Endodermal cell (in vitro differentiated cells): ENCODE data around the gene KIN. TPM values are rescaled to one million over a fixed set of nuclear protein-coding genes. Genes with fewer than 3 reads are reported as not detected.

Source experiments
- DNase-seq: peaks from one replicate; pipeline ENCODE4 v3.0.0-alpha.2; 2017
- H3K27ac ChIP-seq: 2 replicates; pipeline ENCODE4 v1.5.1; 2013; ENCODE audit warnings: mild to moderate bottlenecking, low read depth, low read length, moderate library complexity
- H3K27me3 ChIP-seq: 2 replicates; pipeline ENCODE4 v1.6.1; 2013; ENCODE audit warnings: mild to moderate bottlenecking, low read length, moderate library complexity; ENCODE audit not compliant: insufficient read depth, control insufficient read depth, poor library complexity, severe bottlenecking
- H3K36me3 ChIP-seq: 2 replicates; pipeline ENCODE4 v1.7.0; 2013; ENCODE audit warnings: mild to moderate bottlenecking, low read length, moderate library complexity; ENCODE audit not compliant: control insufficient read depth, insufficient read depth
- H3K4me1 ChIP-seq: one replicate; pipeline ENCODE4 v1.7.0; 2013; ENCODE audit warnings: low read length; ENCODE audit not compliant: control insufficient read depth, insufficient read depth
- H3K4me3 ChIP-seq: 2 replicates; pipeline ENCODE4 v1.5.1; 2013; ENCODE audit warnings: mild to moderate bottlenecking, low read length, moderate library complexity
- H3K9ac ChIP-seq: 2 replicates; pipeline ENCODE4 v1.6.1; 2013; ENCODE audit warnings: mild to moderate bottlenecking, low read length, moderate library complexity; ENCODE audit not compliant: poor library complexity, severe bottlenecking; ENCODE audit errors: extremely low read depth
- H3K9me3 ChIP-seq: 2 replicates; pipeline ENCODE4 v1.6.1; 2013; ENCODE audit warnings: mild to moderate bottlenecking, low read length, moderate library complexity; ENCODE audit not compliant: control insufficient read depth
- H3K27ac Mint-ChIP-seq: 2 replicates; pipeline ENCODE4 v1.8.0; 2020; ENCODE audit warnings: mixed read lengths
- H3K27me3 Mint-ChIP-seq: 2 replicates; pipeline ENCODE4 v1.8.0; 2021; ENCODE audit warnings: mild to moderate bottlenecking, mixed read lengths; ENCODE audit not compliant: insufficient read depth
- H3K36me3 Mint-ChIP-seq: 2 replicates; pipeline ENCODE4 v1.8.0; 2020; ENCODE audit warnings: low read depth, mixed read lengths
- H3K4me1 Mint-ChIP-seq: 2 replicates; pipeline ENCODE4 v1.8.0; 2020; ENCODE audit warnings: mixed read lengths
- H3K4me3 Mint-ChIP-seq: 2 replicates; pipeline ENCODE4 v1.8.0; 2020; ENCODE audit warnings: mild to moderate bottlenecking, moderate library complexity, mixed read lengths
- H3K9me3 Mint-ChIP-seq: 2 replicates; pipeline ENCODE4 v1.8.0; 2020; ENCODE audit warnings: mild to moderate bottlenecking, mixed read lengths
- WGBS, 2 experiments: methylation state at CpG; one replicate each; pipeline versions ENCODE4 v1.1.5 to v1.1.7; 2013; ENCODE audit warnings: missing lambda C conversion rate in 2 of 2, mixed read lengths in 1 of 2; ENCODE audit not compliant: insufficient coverage in 1 of 2, insufficient read length in 1 of 2; 5-methylcytosine and 5-hydroxymethylcytosine counted together
- long read RNA-seq, 4 experiments: library from polyadenylated mRNA in 2 of 4; library from RNA in 1 of 4; library from capped mRNA in 1 of 4; stranded (forward) in 3 of 4; unstranded in 1 of 4; transcript quantifications; one replicate each; pipeline ENCODE4 v2.0.0, GENCODE V29; 2020 to 2021; ENCODE audit warnings: inconsistent platforms in 1 of 4
- polyA plus RNA-seq, 2 experiments: library from polyadenylated mRNA; stranded (reverse); fragments of 50-300 nt; gene quantifications; one replicate each; pipeline ENCODE4 v1.2.3, GENCODE V29; 2013
- total RNA-seq, 2 donors: library from RNA; stranded (reverse); fragmentation: NEBNext Ultra II Directional in 1 of 2; extraction: Animal tissue kit (Norgen Biotek cat#: 25700) in 1 of 2; gene quantifications; 2 replicates in 1 of 2; 3 replicates in 1 of 2; pipeline ENCODE4 v1.2.1, GENCODE V29; 2021
- TF ChIP-seq, protein P1 (sequence below): fragments of 200-600 bp; sonication (generic); conservative IDR thresholded peaks from 2 replicates; pipeline ENCODE4 v1.5.0; 2021; ENCODE audit warnings: antibody characterized with exemption, mild to moderate bottlenecking

The KIN gene, protein sequence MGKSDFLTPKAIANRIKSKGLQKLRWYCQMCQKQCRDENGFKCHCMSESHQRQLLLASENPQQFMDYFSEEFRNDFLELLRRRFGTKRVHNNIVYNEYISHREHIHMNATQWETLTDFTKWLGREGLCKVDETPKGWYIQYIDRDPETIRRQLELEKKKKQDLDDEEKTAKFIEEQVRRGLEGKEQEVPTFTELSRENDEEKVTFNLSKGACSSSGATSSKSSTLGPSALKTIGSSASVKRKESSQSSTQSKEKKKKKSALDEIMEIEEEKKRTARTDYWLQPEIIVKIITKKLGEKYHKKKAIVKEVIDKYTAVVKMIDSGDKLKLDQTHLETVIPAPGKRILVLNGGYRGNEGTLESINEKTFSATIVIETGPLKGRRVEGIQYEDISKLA
- total RNA-seq = 10 to 100 TPM; 17.9 TPM
- 18.2 TPM for polyA plus RNA-seq (2013, experiment 1 of 2)
- 22.0 TPM for polyA plus RNA-seq (2013, experiment 2 of 2)
- long read RNA-seq, experiment 1, full-length matches to known transcripts = 2 of 6 reads
- long read RNA-seq, experiment 1, partial matches to known transcripts = 1 of 6 reads
- long read RNA-seq, experiment 1, other reads (novel, unspliced or antisense) = 3 of 6 reads
- long read RNA-seq, experiment 2, full-length matches to known transcripts = 20 of 27 reads
- long read RNA-seq, experiment 2, partial matches to known transcripts = 1 of 27 reads
- long read RNA-seq, experiment 2, other reads (novel, unspliced or antisense) = 6 of 27 reads
- long read RNA-seq, experiment 3, full-length matches to known transcripts = 25 of 33 reads
- long read RNA-seq, experiment 3, partial matches to known transcripts = 8 of 33 reads
- long read RNA-seq, experiment 3, other reads (novel, unspliced or antisense) = 0 of 33 reads
- long read RNA-seq, experiment 4, full-length matches to known transcripts = 8 of 15 reads
- long read RNA-seq, experiment 4, partial matches to known transcripts = 4 of 15 reads
- long read RNA-seq, experiment 4, other reads (novel, unspliced or antisense) = 3 of 15 reads

DNA sequence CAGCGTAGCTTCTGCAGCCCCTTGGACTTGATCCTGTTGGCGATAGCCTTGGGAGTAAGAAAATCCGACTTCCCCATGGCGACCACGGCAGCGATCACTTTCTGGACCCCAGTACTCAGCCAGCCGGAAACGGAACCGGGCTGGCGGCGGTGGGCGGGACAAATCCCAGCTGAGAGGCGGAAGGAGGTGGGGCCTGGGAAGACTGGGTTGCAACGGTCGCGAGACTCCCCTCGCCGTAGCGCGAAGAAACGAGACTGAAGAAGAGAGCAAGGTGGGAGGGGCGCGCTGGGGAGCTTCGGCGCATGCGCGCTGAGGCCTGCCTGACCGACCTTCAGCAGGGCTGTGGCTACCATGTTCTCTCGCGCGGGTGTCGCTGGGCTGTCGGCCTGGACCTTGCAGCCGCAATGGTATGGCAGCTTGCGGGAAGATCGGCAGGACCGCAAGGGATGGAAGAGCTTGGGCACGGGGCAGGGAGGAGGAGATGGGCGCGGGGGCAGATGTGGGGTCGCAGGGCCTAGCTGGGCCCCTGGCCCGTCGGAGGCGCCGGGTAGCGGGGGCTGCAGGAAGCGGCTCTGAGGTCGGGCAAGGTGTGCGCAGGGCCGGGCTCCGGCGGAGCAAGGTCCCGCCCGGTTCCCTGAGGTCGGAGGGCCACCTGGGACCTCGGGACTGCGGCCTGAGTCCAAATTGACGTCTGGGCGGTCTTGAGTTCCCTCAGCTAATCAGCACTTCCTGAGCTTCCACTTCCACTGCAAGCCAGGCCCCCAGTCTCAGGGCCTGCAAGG is at the start of gene KIN, which contains the start of gene ATP5F1C:
Gene KIN, minus strand, starts transcription at position 137 of the 782 bp plus-strand sequence. Its CDS starts 60 bp downstream, at position 77.
Gene ATP5F1C, plus strand, starts transcription at position 321 of the 782 bp plus-strand sequence. Its CDS starts 31 bp downstream, at position 352.
- DNase-seq = peak; percentile 99
- no peaks in the 10 kb centered on the region for H3K27me3 Mint-ChIP-seq
- peak within 1 kb of the TSS; percentile 27 for H3K27ac ChIP-seq
- no peaks in the 10 kb centered on the region for H3K9me3 Mint-ChIP-seq
- peaks cover 22% of the 10 kb centered on the region for H3K4me1 Mint-ChIP-seq
- TF ChIP-seq, protein P1, sequence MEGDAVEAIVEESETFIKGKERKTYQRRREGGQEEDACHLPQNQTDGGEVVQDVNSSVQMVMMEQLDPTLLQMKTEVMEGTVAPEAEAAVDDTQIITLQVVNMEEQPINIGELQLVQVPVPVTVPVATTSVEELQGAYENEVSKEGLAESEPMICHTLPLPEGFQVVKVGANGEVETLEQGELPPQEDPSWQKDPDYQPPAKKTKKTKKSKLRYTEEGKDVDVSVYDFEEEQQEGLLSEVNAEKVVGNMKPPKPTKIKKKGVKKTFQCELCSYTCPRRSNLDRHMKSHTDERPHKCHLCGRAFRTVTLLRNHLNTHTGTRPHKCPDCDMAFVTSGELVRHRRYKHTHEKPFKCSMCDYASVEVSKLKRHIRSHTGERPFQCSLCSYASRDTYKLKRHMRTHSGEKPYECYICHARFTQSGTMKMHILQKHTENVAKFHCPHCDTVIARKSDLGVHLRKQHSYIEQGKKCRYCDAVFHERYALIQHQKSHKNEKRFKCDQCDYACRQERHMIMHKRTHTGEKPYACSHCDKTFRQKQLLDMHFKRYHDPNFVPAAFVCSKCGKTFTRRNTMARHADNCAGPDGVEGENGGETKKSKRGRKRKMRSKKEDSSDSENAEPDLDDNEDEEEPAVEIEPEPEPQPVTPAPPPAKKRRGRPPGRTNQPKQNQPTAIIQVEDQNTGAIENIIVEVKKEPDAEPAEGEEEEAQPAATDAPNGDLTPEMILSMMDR = no peak
- peak within 1 kb of the TSS; percentile 81 for H3K9ac ChIP-seq
- peaks cover 3% of the 10 kb centered on the region for H3K4me1 ChIP-seq
- H3K4me3 ChIP-seq = peak within 1 kb of the TSS; percentile 96
- peaks cover 31% of the 10 kb centered on the region for H3K36me3 ChIP-seq
- peaks cover 34% of the 10 kb centered on the region for H3K36me3 Mint-ChIP-seq
- H3K9me3 ChIP-seq = no peaks in the 10 kb centered on the region
- WGBS, 2 experiments = 0 to 1% methylated on average over 30 to 59 of the region's 59 CpGs
- H3K27ac Mint-ChIP-seq = no peak within 1 kb of the TSS
- no peak within 1 kb of the TSS for H3K4me3 Mint-ChIP-seq
- no peaks in the 10 kb centered on the region for H3K27me3 ChIP-seq

DNA sequence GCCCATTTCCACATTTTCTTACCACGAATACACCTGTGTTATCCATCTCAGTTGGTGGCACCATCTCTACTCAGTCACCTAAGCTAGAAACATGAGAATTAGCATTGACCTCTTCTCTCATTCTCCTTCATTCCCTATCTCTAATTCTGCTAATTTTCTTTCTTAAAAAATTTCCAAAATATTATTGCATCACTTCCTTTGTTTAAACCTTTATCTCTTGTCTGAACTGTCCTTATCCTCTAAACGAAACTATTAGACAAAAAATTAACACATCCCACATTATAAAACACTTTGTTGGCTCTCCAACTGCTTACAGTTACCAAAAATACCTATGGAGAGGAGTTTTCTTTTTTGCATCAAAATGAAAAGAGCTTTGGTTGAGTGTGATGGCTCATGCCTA is 48.8 kb upstream of the KIN start:
- H3K9ac ChIP-seq = no peak overlapping the region
- no peaks in the 10 kb centered on the region for H3K36me3 ChIP-seq
- H3K4me1 Mint-ChIP-seq = no peaks in the 10 kb centered on the region
- H3K27me3 ChIP-seq = no peaks in the 10 kb centered on the region
- 98 to 100% methylated on average over 1 to 2 of the region's 2 CpGs for WGBS, 2 experiments
- H3K36me3 Mint-ChIP-seq = peaks cover 11% of the 10 kb centered on the region
- H3K9me3 ChIP-seq = no peaks in the 10 kb centered on the region
- DNase-seq = no peak
- no peak overlapping the region for H3K4me3 Mint-ChIP-seq
- no peaks in the 10 kb centered on the region for H3K4me1 ChIP-seq
- H3K27me3 Mint-ChIP-seq = no peaks in the 10 kb centered on the region
- no peak overlapping the region for H3K27ac ChIP-seq
- TF ChIP-seq, protein P1 = no peak
- no peaks in the 10 kb centered on the region for H3K9me3 Mint-ChIP-seq
- H3K27ac Mint-ChIP-seq = no peak overlapping the region
- no peak overlapping the region for H3K4me3 ChIP-seq

DNA sequence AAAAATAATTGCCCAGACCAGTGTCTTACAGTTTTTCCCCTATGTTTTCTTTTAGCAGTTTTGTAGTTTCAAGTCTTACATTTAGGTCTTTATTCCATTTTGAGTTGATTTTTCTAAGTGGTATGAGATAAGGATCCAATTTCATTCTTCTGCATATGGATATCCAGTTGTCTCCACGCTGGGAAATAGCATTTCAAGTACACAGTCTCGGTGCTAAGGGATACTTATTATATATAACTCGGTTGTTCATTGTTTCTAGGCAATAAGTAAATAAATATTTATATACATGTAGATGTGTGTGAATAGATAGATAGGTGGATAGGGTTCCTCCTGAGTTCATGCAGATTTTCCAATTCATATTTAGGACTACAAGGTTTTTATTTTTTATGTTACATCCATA is 46.5 kb upstream of the KIN start:
- Mint-ChIP-seq H3K4me1 (no peaks in the 10 kb centered on the region), H3K4me3 (no peak overlapping the region), H3K9me3 (no peaks in the 10 kb centered on the region), H3K27ac (no peak overlapping the region), H3K27me3 (no peaks in the 10 kb centered on the region), H3K36me3 (peaks cover 15% of the 10 kb centered on the region)
- Histone ChIP-seq H3K27me3 (no peaks in the 10 kb centered on the region), H3K9ac (no peak overlapping the region), H3K27ac (no peak overlapping the region), H3K9me3 (no peaks in the 10 kb centered on the region), H3K36me3 (no peaks in the 10 kb centered on the region), H3K4me3 (no peak overlapping the region), H3K4me1 (no peaks in the 10 kb centered on the region)
- WGBS, 2 experiments = 67 to 100% methylated on average over 1 to 3 of the region's 3 CpGs
- no peak for DNase-seq
- TF ChIP-seq, protein P1 = no peak
